GM21825 (cell line): Measurements from ENCODE around the gene NOS1.

Source experiments
- ATAC-seq: cut with Tn5 transposase; IDR thresholded peaks from one replicate; pipeline ENCODE4 v1.9.1; 2021; ENCODE audit warnings: mild to moderate bottlenecking, moderate library complexity; ENCODE audit not compliant: unreplicated experiment

The NOS1 gene

GRCh38 chr12:117333331-117333881, 28.0 kb downstream of the NOS1 start:
- no peak for ATAC-seq

GRCh38 chr12:117331691-117332090, 29.7 kb downstream of the NOS1 start:
- no peak for ATAC-seq

DNA sequence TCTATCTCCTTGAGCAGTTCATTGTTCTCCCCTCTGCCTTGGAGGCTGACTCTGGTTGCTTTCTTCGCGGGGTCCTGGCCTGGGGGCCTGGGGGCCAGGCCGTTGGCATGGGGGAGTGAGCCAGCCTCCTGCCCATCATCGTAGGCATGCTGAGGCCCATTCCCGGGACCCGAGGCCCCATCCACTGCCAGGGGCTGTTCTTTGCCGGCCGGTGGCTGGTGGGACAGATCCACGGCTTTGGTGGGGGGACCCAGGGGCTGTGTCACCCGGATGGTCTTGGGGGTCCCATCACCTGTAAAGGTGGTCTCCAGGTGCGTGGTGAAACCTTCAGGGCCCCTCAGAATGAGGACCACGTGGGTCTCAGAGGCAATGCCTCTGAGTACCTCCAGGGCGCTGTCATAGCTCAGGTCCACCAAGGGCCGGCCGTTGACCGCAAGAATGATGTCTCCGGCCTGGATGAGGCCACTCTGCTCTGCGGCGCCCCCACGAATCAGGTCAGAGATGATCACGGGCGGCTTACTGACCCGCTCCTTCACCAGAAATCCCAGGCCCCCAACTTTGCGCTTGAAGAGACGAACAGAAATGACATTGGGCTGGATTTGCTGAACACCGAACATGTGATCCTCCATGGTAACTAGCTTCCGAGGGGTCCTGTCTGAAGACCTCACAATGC, 30.8 kb downstream of the NOS1 start:
- ATAC-seq = no peak

DNA sequence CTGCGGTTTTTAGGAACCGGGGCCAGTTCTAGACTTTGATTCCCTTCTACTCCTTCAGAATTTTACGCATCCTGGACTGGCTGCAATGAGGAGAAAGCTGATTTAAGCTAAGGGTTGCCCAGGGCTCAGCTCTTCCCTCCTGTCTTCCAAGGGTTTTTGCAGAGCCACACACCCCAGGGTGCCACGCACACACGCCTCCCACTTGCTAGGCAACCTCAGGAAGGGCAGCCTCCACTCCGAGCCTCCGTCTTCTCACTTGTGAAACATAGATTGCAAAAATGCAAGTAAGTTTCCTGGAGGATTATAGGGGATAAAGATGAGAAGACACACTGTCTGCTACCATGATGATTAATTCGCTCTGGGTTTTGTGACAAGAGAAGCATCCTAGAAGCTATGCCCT, 31.7 kb downstream of the NOS1 start:
- no peak for ATAC-seq

DNA sequence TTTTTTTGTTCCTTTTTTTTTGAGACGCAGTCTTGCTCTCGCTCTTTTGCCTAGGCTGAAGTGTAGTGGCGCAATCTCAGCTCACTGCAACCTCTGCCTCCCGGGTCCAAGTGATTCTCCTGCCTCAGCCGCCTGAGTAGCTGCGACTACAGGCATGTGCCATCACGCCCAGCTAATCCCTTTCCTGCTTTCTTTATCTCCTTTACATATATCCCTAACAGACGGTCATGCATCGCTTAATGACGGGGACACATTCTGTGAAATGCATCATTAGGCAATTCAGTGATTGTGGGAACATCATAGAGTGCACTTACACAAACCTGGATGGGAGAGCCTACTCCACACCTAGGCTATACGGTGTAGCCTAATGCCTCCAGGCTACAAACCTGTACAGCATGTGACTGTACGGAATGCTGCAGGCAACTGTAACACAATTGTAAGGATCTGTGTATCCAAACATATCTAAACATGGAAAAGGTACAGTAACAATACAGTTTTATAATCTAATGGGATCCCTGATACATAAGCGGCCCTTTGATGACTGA, 32.8 kb downstream of the NOS1 start:
- no peak for ATAC-seq

DNA sequence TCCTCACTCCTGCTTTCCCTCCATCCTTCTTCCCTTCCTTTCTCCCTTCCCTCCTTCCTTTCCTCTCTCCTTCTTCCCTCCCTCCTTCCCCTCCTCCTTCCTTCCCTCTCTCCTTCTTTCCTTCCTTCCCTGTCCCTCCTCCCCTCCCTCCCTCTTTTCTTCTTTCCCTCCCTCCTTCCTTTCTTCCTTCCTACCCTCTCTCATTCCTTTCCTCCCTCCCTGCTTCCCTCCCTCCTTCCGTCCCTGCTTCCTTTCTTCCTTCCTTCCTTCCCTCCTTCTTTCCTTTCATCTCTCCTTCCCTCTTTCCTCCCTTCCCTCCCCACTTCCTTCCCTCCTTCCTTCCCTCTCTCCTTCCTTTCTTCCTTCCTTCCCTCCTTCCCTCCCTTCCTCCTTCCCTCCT, 39.0 kb downstream of the NOS1 start:
- ATAC-seq = no peak

GRCh38 chr12:117321572-117321971, 39.9 kb downstream of the NOS1 start:
- no peak for ATAC-seq

- no peak for ATAC-seq
Measured at GRCh38 chr12:117318591-117318990, 42.8 kb downstream of the NOS1 start.

- ATAC-seq = no peak
Measured at GRCh38 chr12:117316336-117316735, 45.1 kb downstream of the NOS1 start.

GRCh38 chr12:117313926-117314325, 47.5 kb downstream of the NOS1 start:
- no peak for ATAC-seq

DNA sequence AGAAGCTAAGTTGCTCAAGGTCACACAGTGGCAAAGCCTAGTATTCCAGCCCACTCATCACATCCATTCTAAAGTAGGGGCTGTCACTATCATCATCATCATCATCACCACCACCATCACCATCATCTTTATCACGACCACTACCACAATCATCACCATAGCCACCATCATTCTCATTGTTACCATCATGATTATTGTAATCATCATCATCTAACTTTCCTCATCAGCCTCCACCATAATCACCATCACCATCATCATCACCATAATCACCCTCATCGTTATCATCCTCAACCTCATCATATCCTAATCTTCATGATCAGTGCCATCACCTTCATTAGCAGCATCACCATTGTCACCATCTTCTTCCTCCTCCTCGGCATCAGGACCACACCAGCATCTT, 48.7 kb downstream of the NOS1 start:
- no peak for ATAC-seq

GRCh38 chr12:117309276-117309925, 52.0 kb downstream of the NOS1 start:
- ATAC-seq = no peak

DNA sequence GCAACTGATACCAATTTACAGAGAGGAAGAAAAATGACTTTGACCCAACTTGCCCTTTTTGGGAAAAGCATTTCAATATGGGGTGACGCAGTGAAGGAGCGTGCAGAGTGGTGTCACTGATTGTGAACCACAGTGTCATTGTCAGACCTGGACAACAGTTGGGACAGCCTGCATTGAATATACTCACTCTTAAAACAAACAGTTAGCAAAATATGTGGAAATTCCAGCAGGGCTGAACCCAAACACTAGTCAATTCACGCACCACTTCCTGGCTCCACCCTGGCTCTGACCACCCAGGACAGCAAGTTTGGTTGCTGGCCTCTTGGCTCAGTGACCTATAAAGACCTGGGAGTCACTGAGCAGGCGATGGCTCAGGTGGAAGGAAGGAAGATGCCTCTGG, 61.3 kb downstream of the NOS1 start:
- no peak for ATAC-seq

GRCh38 chr12:117298648-117299225, 62.7 kb downstream of the NOS1 start:
- no peak for ATAC-seq

- ATAC-seq = no peak
Measured at GRCh38 chr12:117298191-117298590, 63.2 kb downstream of the NOS1 start.

GRCh38 chr12:117294189-117294603, 67.2 kb downstream of the NOS1 start:
- ATAC-seq = no peak

DNA sequence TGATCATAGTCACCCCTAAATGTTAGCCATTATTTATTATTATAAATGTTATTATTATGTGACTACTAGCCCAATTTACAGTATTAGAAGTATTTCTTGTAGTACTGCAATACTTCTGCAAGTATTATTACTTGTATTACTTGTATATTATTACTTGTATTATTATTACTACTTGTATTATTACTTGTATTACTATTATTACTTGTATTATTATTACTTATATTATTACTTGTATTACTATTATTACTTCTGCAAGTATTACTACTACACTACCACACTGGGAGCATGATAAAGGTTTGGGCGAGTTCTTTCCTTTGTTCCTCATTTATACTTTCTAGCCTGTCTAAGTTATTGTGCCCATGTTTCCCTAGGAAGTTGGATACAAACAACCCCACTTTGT, 67.9 kb downstream of the NOS1 start:
- no peak for ATAC-seq

DNA sequence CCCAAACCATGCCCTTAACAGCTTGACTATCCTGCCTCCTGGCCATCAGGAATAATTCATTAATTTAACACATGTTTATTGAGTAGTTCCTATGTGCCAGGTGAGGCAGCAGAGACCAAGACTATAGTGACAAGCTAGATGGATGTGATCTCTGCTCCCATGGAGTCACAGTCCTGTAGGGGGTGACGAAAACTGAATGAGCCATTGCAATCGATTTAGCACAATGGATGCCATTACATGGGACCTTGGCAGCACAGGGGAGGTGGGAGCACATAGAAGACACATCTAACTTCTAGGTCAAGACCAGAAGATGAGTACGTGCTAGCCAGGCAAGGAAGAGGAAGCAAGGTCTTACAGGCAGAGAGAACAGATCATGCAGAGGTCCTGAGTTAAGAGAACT, 68.7 kb downstream of the NOS1 start:
- no peak for ATAC-seq

- ATAC-seq = no peak
Measured at GRCh38 chr12:117284140-117284539, 77.3 kb downstream of the NOS1 start.

DNA sequence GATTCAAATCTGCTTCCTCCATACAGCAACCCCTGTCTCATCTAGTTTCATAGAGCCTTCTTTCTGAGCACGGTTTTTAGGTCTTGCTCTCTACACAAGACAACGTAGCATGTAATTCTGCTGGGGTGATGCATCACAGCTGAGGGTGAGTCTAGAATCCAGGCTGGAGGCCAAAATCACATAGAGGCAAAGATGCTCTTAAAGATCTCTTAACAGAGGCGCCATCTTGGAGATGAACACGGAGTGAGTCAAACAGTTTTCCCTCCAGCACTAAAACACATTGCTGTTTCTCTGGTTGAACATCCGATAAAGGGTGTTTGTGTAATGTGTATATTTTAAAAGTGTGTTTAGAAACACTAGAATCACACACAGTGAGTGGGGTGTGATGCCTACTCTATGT, 78.9 kb downstream of the NOS1 start:
- no peak for ATAC-seq

DNA sequence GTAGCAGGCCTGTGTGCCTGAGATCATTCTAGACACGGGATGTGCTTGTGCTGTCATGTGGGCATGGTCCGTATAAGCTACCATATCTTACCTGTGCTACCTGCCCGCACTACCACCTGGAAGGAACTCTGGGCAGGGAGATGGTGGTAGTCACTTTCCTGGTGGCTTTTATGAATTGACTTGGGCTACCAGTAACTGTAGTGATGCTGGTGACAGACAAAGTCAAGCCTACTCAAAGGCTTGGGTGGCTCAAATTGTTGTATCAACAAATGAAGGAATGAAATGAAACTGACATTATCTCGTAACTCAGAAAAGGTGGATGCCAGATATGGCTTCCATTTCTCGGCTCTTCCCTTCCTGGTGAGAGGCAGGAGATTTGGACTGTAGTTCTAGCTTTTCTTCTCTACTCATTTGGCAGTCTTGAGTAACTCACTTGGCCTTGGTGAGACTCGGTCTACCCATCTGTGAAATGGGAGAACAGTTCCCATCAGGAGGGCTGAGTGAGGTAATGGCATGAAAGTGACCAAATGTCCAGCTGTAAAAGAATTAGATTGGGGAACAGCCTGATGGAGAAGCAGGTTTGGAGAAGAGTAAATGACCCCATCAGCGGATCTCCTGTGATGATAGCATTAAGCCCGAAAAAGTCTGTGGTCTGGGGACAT, 81.3 kb downstream of the NOS1 start:
- ATAC-seq = no peak
